ENCODE results near the gene PWWP2A.

Gene PWWP2A

DNA sequence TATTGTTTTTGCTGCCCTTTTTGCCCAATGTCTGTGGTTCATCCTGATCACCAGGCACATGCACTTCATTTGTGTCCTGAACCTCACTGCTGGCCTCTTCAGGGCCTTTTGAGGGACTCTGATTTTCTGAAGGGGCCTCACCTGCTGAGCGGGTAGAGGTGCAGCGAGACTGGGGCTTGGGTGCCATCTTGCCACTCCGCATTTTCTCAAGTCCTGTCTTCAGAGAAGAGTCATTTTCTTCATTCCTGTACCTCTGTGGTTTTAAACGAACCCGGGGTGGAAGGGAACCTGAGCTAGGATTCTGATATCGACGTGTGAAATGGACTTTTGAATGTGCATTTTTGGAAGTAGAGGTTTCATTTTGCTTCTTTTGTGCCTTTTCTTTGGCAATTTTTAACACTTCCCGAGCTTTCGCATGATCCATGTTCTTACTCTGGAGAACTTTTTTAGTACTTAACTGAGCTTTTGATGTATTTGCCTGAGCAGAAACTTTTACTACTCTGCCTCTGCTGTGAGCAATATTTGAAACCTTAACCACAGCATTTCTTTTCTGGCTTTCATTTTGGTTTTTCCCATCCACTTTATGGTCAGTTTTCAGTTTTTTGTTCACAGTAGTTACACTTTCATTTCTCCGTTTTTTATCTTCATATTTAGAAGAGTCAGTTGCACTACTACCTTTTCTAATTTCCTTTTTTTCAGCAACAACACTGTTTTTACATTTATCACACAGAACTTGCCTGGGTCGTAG, 26.1 kb downstream of the PWWP2A start:
- Histone ChIP-seq H3K27ac (ENCODE audit: insufficient read depth, low read depth, low read length, poor library complexity, severe bottlenecking) (peak overlapping the region; percentile 42), H3K4me1 (ENCODE audit: control insufficient read depth, insufficient read depth, low read length) (peaks cover 11% of the 10 kb centered on the region), H3K36me3 (ENCODE audit: control insufficient read depth, insufficient read depth, low read length) (no peaks in the 10 kb centered on the region), H3K9me3 (ENCODE audit: control insufficient read depth, low read length) (no peaks in the 10 kb centered on the region), H3K27me3 (ENCODE audit: control insufficient read depth, insufficient read depth, low read length, poor library complexity, severe bottlenecking) (no peaks in the 10 kb centered on the region), H3K4me3 (ENCODE audit: insufficient read depth, low read depth, low read length) (no peak overlapping the region)
- WGBS, 2 experiments, result 96 to 97% methylated on average over 11 of the region's 11 CpGs

DNA sequence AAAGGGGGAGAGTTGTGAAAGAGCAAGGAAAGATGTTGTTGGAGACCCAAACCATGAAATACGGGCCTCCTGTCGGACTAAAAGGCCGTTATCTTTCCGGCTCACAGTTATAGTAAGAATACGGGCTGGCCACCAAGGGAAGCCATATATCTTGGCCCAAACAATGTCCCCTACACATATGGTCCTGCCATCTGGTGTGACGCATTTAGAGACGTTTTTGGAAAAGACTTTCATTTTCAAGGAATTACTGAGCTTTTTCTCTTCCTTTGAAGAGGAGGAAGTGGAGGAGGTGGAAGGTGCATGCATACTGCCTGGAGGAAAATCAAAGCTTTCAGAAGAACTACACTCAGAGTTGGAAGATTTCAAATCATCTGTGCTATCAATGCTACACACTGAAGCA, 26.7 kb downstream of the PWWP2A start:
- Histone ChIP-seq H3K4me1 (ENCODE audit: control insufficient read depth, insufficient read depth, low read length) (peaks cover 11% of the 10 kb centered on the region), H3K36me3 (ENCODE audit: control insufficient read depth, insufficient read depth, low read length) (no peaks in the 10 kb centered on the region), H3K4me3 (ENCODE audit: insufficient read depth, low read depth, low read length) (no peak overlapping the region), H3K27me3 (ENCODE audit: control insufficient read depth, insufficient read depth, low read length, poor library complexity, severe bottlenecking) (no peaks in the 10 kb centered on the region), H3K27ac (ENCODE audit: insufficient read depth, low read depth, low read length, poor library complexity, severe bottlenecking) (no peak overlapping the region), H3K9me3 (ENCODE audit: control insufficient read depth, low read length) (no peaks in the 10 kb centered on the region)
- WGBS, 2 experiments, result 87 to 91% methylated on average over 7 of the region's 7 CpGs

DNA sequence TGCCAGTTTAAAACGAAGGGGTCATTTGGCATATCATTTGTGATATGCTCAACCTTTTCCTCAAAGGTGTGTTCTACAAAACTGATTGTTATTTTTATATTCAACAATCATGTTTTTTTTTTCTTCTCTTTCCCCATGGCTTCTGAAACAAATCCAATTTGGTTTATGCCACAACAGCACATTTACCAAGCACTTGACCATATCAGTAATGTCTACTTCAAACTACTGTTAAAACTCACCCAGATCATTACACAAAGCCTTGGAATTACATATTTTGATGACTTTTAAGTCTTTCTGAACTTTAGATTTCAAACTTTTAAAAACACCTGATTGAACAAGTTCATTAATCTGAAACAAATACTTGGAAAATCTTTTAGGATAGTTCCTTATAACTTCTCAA, 29.2 kb downstream of the PWWP2A start:
- no peaks in the 10 kb centered on the region for H3K36me3 ChIP-seq (ENCODE audit: control insufficient read depth, insufficient read depth, low read length)

DNA sequence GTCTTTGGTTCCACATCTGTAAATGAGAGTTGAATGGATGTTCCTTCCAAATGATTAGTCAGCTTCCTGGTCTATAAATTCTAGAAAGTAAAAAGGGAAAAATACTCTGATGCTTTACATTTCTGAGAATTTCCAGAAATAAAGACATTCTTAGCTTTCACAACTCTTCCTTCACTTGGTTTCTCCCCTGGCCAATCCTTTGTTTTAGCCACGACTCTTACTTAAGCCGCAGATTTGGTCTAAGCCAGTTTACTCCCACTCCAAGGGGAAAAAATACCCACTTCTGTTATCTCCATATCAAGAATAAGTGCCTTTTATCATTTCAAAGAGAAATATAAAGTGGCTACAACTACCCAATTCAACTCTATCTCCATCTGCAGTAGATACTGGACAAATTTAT, 29.7 kb downstream of the PWWP2A start:
- peaks cover 11% of the 10 kb centered on the region for H3K4me1 ChIP-seq (ENCODE audit: control insufficient read depth, insufficient read depth, low read length)
- no peak overlapping the region for H3K27ac ChIP-seq (ENCODE audit: insufficient read depth, low read depth, low read length, poor library complexity, severe bottlenecking)
- no peaks in the 10 kb centered on the region for H3K36me3 ChIP-seq (ENCODE audit: control insufficient read depth, insufficient read depth, low read length)
- no peak overlapping the region for H3K4me3 ChIP-seq (ENCODE audit: insufficient read depth, low read depth, low read length)
- no peaks in the 10 kb centered on the region for H3K9me3 ChIP-seq (ENCODE audit: control insufficient read depth, low read length)
- 89 to 95% methylated on average over 2 of the region's 2 CpGs for WGBS, 2 experiments
- no peaks in the 10 kb centered on the region for H3K27me3 ChIP-seq (ENCODE audit: control insufficient read depth, insufficient read depth, low read length, poor library complexity, severe bottlenecking)

More for the DNA sequence above, 29.2 kb downstream of the PWWP2A start:
- Histone ChIP-seq H3K9me3 (ENCODE audit: control insufficient read depth, low read length) (no peaks in the 10 kb centered on the region), H3K4me1 (ENCODE audit: control insufficient read depth, insufficient read depth, low read length) (peaks cover 11% of the 10 kb centered on the region), H3K4me3 (ENCODE audit: insufficient read depth, low read depth, low read length) (no peak overlapping the region), H3K27me3 (ENCODE audit: control insufficient read depth, insufficient read depth, low read length, poor library complexity, severe bottlenecking) (no peaks in the 10 kb centered on the region), H3K27ac (ENCODE audit: insufficient read depth, low read depth, low read length, poor library complexity, severe bottlenecking) (no peak overlapping the region)
- WGBS, 2 experiments, result 82 to 100% methylated on average over 1 of the region's 1 CpG

DNA sequence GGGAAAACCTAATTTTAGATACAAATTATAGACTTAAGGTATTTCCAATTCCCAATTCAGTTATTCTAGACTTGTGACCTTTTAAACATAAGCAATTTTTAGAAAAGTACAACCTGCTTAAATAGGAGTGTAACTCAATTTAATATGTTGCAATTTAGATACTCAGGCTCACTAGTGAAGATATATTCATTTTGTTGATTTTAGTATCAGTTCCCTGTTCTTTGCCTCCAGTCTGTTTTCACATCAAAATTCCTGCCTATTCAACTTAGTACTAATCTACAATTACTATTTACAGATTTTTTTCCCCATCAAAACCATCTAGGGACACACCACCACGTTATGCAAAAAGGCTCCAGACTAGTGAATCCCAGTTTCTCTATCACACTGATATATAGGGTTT, 30.4 kb downstream of the PWWP2A start:
- H3K27ac ChIP-seq (ENCODE audit: insufficient read depth, low read depth, low read length, poor library complexity, severe bottlenecking), result no peak overlapping the region
- 92 to 96% methylated on average over 1 of the region's 1 CpG for WGBS, 2 experiments
- H3K4me1 ChIP-seq (ENCODE audit: control insufficient read depth, insufficient read depth, low read length), result peaks cover 11% of the 10 kb centered on the region
- no peaks in the 10 kb centered on the region for H3K27me3 ChIP-seq (ENCODE audit: control insufficient read depth, insufficient read depth, low read length, poor library complexity, severe bottlenecking)
- no peak overlapping the region for H3K4me3 ChIP-seq (ENCODE audit: insufficient read depth, low read depth, low read length)
- no peaks in the 10 kb centered on the region for H3K9me3 ChIP-seq (ENCODE audit: control insufficient read depth, low read length)
- H3K36me3 ChIP-seq (ENCODE audit: control insufficient read depth, insufficient read depth, low read length), result no peaks in the 10 kb centered on the region

DNA sequence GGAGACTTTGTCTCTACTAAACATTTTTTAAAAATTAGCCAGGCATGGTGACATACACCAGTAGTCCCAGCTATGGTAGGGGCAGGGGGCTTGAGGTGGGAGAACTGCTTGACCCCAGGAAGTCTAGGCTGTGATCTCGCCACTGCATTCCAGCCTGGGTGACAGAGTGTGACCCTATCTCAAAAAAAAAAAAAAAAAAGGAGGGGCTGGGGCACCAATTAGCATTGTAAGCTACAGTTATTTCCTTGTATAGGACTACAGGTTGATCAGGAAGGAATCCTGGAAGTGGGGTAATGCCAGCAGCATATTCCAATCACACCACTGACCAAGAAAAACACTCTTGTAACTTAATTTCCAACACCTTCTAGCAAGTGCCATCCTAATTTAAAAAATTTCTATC, 32.1 kb downstream of the PWWP2A start:
- 72 to 83% methylated on average over 1 of the region's 1 CpG for WGBS, 2 experiments
- peaks cover 6% of the 10 kb centered on the region for H3K4me1 ChIP-seq (ENCODE audit: control insufficient read depth, insufficient read depth, low read length)
- no peak overlapping the region for H3K4me3 ChIP-seq (ENCODE audit: insufficient read depth, low read depth, low read length)
- no peak overlapping the region for H3K27ac ChIP-seq (ENCODE audit: insufficient read depth, low read depth, low read length, poor library complexity, severe bottlenecking)
- H3K27me3 ChIP-seq (ENCODE audit: control insufficient read depth, insufficient read depth, low read length, poor library complexity, severe bottlenecking), result no peaks in the 10 kb centered on the region
- no peaks in the 10 kb centered on the region for H3K9me3 ChIP-seq (ENCODE audit: control insufficient read depth, low read length)
- H3K36me3 ChIP-seq (ENCODE audit: control insufficient read depth, insufficient read depth, low read length), result no peaks in the 10 kb centered on the region

DNA sequence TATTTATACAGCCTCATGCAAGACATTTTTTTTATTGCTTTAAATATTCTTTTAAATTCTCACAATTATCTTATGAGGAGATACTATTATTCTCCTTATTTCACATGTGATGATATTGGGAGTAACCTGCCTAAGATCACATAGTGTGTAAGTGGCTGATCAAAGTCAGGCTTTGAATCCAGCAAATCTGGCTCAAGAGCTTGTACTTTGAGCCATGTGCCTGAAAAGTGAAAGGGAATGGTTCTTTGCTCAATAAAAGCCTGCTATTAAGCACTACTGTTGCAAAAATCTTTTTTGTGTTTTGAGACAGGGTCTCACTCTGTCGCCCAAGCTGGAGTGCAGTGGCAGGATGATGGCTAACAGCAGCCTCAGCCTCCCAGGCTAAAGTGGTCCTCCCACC, 35.1 kb downstream of the PWWP2A start:
- H3K4me1 ChIP-seq (ENCODE audit: control insufficient read depth, insufficient read depth, low read length), result peaks cover 6% of the 10 kb centered on the region
- H3K27ac ChIP-seq (ENCODE audit: insufficient read depth, low read depth, low read length, poor library complexity, severe bottlenecking), result no peak overlapping the region
- no peaks in the 10 kb centered on the region for H3K27me3 ChIP-seq (ENCODE audit: control insufficient read depth, insufficient read depth, low read length, poor library complexity, severe bottlenecking)
- WGBS, 2 experiments, result 91 to 95% methylated on average over 1 of the region's 1 CpG
- no peak overlapping the region for H3K4me3 ChIP-seq (ENCODE audit: insufficient read depth, low read depth, low read length)
- no peaks in the 10 kb centered on the region for H3K9me3 ChIP-seq (ENCODE audit: control insufficient read depth, low read length)
- no peaks in the 10 kb centered on the region for H3K36me3 ChIP-seq (ENCODE audit: control insufficient read depth, insufficient read depth, low read length)

DNA sequence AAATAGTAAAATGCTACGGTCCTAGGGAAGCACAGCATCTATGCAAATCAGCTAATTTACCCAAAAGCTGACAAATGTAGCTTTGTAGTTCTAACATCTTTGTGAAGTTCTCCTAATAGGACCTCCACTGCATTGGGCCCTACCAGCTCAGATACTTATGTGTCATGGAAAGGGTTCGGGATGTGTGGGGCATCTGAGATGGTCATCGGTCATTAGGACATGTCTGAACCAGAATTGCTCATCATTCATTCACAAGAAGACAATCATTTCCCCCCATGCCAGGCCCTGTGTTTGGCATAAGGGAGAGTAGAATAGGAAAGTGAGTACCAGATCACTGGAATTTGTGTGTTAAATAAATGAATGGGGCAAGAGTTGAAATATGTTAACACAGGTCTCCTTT, 35.7 kb downstream of the PWWP2A start:
- Histone ChIP-seq H3K4me3 (ENCODE audit: insufficient read depth, low read depth, low read length) (no peak overlapping the region), H3K4me1 (ENCODE audit: control insufficient read depth, insufficient read depth, low read length) (peaks cover 6% of the 10 kb centered on the region), H3K36me3 (ENCODE audit: control insufficient read depth, insufficient read depth, low read length) (no peaks in the 10 kb centered on the region), H3K9me3 (ENCODE audit: control insufficient read depth, low read length) (no peaks in the 10 kb centered on the region), H3K27me3 (ENCODE audit: control insufficient read depth, insufficient read depth, low read length, poor library complexity, severe bottlenecking) (no peaks in the 10 kb centered on the region), H3K27ac (ENCODE audit: insufficient read depth, low read depth, low read length, poor library complexity, severe bottlenecking) (no peak overlapping the region)
- 94 to 96% methylated on average over 3 of the region's 3 CpGs for WGBS, 2 experiments

DNA sequence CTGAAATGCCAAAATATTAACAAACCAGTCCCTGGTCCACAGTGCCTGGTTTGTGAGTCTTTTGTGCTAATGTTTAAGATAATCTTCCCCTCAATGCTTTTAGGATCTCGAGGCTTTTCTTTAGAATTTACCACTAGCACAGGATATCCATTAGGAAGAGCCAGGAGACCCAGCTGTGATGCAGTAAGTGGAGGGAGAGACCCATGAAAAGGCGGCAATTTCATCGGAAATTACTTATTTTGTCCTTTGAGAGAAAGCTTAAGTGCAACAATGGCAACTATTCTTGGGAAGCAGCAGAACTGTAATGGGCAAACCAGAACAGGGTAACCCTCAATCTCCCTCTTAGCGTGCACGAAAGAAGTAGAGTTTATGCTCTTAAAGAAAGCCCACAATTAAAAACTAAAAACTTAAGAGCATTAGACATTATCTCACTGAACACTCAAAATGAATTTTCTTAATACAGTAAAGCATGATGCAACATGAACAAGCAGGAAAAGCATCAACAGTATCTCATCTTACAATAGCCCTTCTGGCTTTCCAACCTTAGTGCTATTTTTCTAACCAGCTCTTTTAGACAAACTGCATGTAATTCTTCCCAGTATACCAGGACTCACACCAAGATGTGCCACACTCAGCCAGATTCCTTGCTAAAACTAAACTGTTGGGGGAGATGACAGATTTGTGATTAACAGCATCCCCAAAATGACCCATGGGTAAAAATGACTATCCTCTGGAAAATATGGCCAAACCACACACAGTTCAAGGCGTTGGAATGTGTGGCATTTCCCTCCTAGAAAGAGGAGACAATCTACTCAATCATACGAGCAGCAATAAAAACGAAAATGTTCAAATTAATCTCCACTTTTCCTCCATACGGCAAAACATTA, 36.4 kb downstream of the PWWP2A start:
- Histone ChIP-seq H3K36me3 (ENCODE audit: control insufficient read depth, insufficient read depth, low read length) (peaks cover 3% of the 10 kb centered on the region), H3K4me1 (ENCODE audit: control insufficient read depth, insufficient read depth, low read length) (peaks cover 6% of the 10 kb centered on the region), H3K27me3 (ENCODE audit: control insufficient read depth, insufficient read depth, low read length, poor library complexity, severe bottlenecking) (no peaks in the 10 kb centered on the region), H3K27ac (ENCODE audit: insufficient read depth, low read depth, low read length, poor library complexity, severe bottlenecking) (peak overlapping the region; percentile 55), H3K9me3 (ENCODE audit: control insufficient read depth, low read length) (no peaks in the 10 kb centered on the region), H3K4me3 (ENCODE audit: insufficient read depth, low read depth, low read length) (no peak overlapping the region)
- WGBS, 2 experiments, result 80 to 83% methylated on average over 9 of the region's 9 CpGs

DNA sequence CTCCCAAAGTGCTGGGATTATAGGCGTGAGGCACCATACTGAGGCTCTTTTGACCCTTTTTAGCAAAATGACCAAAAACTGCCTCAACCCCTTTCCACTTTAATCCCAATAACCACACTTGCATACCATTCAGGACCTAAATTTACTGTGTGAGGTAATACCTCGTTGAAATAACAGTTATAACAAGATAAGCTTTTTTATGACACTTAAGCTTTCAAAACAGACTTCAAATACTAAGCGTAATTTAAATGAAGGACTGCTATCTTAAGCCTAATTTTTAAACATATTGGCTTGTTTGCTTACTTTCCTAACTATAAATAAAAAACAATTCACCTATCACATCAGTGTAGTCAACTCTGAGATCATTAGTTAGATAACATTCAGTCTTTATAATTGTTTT, 37.8 kb downstream of the PWWP2A start:
- no peak overlapping the region for H3K4me3 ChIP-seq (ENCODE audit: insufficient read depth, low read depth, low read length)
- WGBS, 2 experiments, result 94 to 98% methylated on average over 3 of the region's 3 CpGs

More for the DNA sequence above, 37.8 kb downstream of the PWWP2A start:
- H3K9me3 ChIP-seq (ENCODE audit: control insufficient read depth, low read length), result no peaks in the 10 kb centered on the region
- no peak overlapping the region for H3K27ac ChIP-seq (ENCODE audit: insufficient read depth, low read depth, low read length, poor library complexity, severe bottlenecking)
- H3K36me3 ChIP-seq (ENCODE audit: control insufficient read depth, insufficient read depth, low read length), result peaks cover 9% of the 10 kb centered on the region
- no peaks in the 10 kb centered on the region for H3K27me3 ChIP-seq (ENCODE audit: control insufficient read depth, insufficient read depth, low read length, poor library complexity, severe bottlenecking)
- H3K4me1 ChIP-seq (ENCODE audit: control insufficient read depth, insufficient read depth, low read length), result peaks cover 6% of the 10 kb centered on the region

Measured in ectodermal cell (in vitro differentiated cells).